RWPE2 (cell line): Measurements from ENCODE around the gene KLK10.

Source experiments
- ATAC-seq: fragments of 200-7000 bp; cut with Tn5 transposase; 3 replicates; pipeline ENCODE4 v1.9.1; 2021; ENCODE audit warnings: low read depth
- DNase-seq: peaks from one replicate; pipeline ENCODE4 v3.0.0-alpha.2; 2020; ENCODE audit warnings: low spot score
- H3K27ac ChIP-seq: fragments of 450-650 bp; 2 replicates; pipeline ENCODE4 v1.5.1; 2017; ENCODE audit warnings: mild to moderate bottlenecking; ENCODE audit not compliant: poor library complexity, severe bottlenecking
- H3K27me3 ChIP-seq: fragments of 250-450 bp; sonication (Bioruptor Pico); 2 replicates; pipeline ENCODE4 v1.5.1; 2021; ENCODE audit warnings: mild to moderate bottlenecking, moderate library complexity; ENCODE audit not compliant: insufficient read depth, poor library complexity, severe bottlenecking
- H3K36me3 ChIP-seq: fragments of 250-450 bp; sonication (Bioruptor Pico); 2 replicates; pipeline ENCODE4 v1.5.1; 2020; ENCODE audit warnings: low read depth, mild to moderate bottlenecking, moderate library complexity
- H3K4me1 ChIP-seq: fragments of 250-450 bp; sonication (Bioruptor Pico); 2 replicates; pipeline ENCODE4 v1.5.1; 2021; ENCODE audit warnings: mild to moderate bottlenecking, moderate library complexity; ENCODE audit not compliant: insufficient read depth, poor library complexity, severe bottlenecking
- H3K4me3 ChIP-seq: fragments of 250-450 bp; sonication (Bioruptor Pico); 2 replicates; pipeline ENCODE4 v1.5.1; 2021; ENCODE audit warnings: mild to moderate bottlenecking, moderate library complexity; ENCODE audit not compliant: severe bottlenecking
- H3K9me3 ChIP-seq: fragments of 250-450 bp; sonication (Bioruptor Pico); 2 replicates; pipeline ENCODE4 v1.5.1; 2021; ENCODE audit warnings: mild to moderate bottlenecking, moderate library complexity; ENCODE audit not compliant: severe bottlenecking
- CTCF ChIP-seq: fragments of 450-650 bp; IDR thresholded peaks from one replicate; pipeline ENCODE4 v1.5.1; 2017; ENCODE audit warnings: mild to moderate bottlenecking, moderate library complexity; ENCODE audit not compliant: poor library complexity, severe bottlenecking

Gene KLK10

GRCh38 chr19:51047031-51047335 lies 27.5 kb upstream of the KLK10 start:
- DNase-seq (no peak), ATAC-seq (no peak)
- no peaks in the 10 kb centered on the region for H3K27me3 ChIP-seq
- H3K27ac ChIP-seq: no peak overlapping the region
- TF ChIP-seq CTCF: no peak
- H3K4me1 ChIP-seq: no peaks in the 10 kb centered on the region
- H3K4me3 ChIP-seq: no peak overlapping the region
- H3K9me3 ChIP-seq: no peaks in the 10 kb centered on the region
- H3K36me3 ChIP-seq: no peaks in the 10 kb centered on the region

GRCh38 chr19:51044327-51044726 lies 24.8 kb upstream of the KLK10 start:
- H3K4me1 ChIP-seq: no peaks in the 10 kb centered on the region
- H3K27me3 ChIP-seq: no peaks in the 10 kb centered on the region
- H3K4me3 ChIP-seq: no peak overlapping the region
- DNase-seq (no peak), ATAC-seq (no peak)
- no peaks in the 10 kb centered on the region for H3K9me3 ChIP-seq
- TF ChIP-seq CTCF: no peak
- no peak overlapping the region for H3K27ac ChIP-seq
- H3K36me3 ChIP-seq: no peaks in the 10 kb centered on the region

- DNase-seq (no peak), ATAC-seq (no peak)
- Histone ChIP-seq H3K9me3 (no peaks in the 10 kb centered on the region), H3K4me1 (no peaks in the 10 kb centered on the region), H3K27ac (no peak overlapping the region), H3K36me3 (no peaks in the 10 kb centered on the region), H3K4me3 (no peak overlapping the region), H3K27me3 (no peaks in the 10 kb centered on the region)
- no peak for TF ChIP-seq CTCF
Observed at GRCh38 chr19:51043497-51043896, 24.0 kb upstream of the KLK10 start.

GRCh38 chr19:51040151-51040550 lies 20.6 kb upstream of the KLK10 start:
- Histone ChIP-seq H3K4me3 (no peak overlapping the region), H3K9me3 (no peaks in the 10 kb centered on the region), H3K27ac (no peak overlapping the region), H3K27me3 (no peaks in the 10 kb centered on the region), H3K36me3 (no peaks in the 10 kb centered on the region), H3K4me1 (no peaks in the 10 kb centered on the region)
- ATAC-seq (no peak), DNase-seq (no peak)
- no peak for TF ChIP-seq CTCF

- ATAC-seq (no peak), DNase-seq (no peak)
- no peaks in the 10 kb centered on the region for H3K27me3 ChIP-seq
- TF ChIP-seq CTCF: no peak
- H3K4me1 ChIP-seq: no peaks in the 10 kb centered on the region
- H3K4me3 ChIP-seq: no peak overlapping the region
- H3K36me3 ChIP-seq: no peaks in the 10 kb centered on the region
- H3K9me3 ChIP-seq: no peaks in the 10 kb centered on the region
- no peak overlapping the region for H3K27ac ChIP-seq
Observed at GRCh38 chr19:51036519-51036918, 17.0 kb upstream of the KLK10 start.
